HG03060 (cell line): ENCODE data around the gene MRPL48.
A peak's percentile ranks its signal among the peaks of the same experiment; 100 is the strongest.
"Not testable (repeated sequence)": the region's sequence is repeated elsewhere in the genome, so short reads cannot be mapped to it uniquely, and the experiment has no call there.

Experiments
- ATAC-seq: cut with Tn5 transposase; IDR thresholded peaks from one replicate; pipeline ENCODE4 v1.9.1; 2021; ENCODE audit warnings: low read depth, moderate number of reproducible peaks; ENCODE audit not compliant: unreplicated experiment

MRPL48 gene

GRCh38 chr11:73833067-73833466, 45.4 kb downstream of the MRPL48 start:
- no peak for ATAC-seq

GRCh38 chr11:73838443-73839122, 50.9 kb downstream of the MRPL48 start:
- ATAC-seq = no peak

GRCh38 chr11:73839123-73839457, 51.4 kb downstream of the MRPL48 start:
- ATAC-seq = no peak

GRCh38 chr11:73851046-73851764, 63.5 kb downstream of the MRPL48 start:
- no peak for ATAC-seq

- no peak for ATAC-seq
These were observed 64.4 kb downstream of the MRPL48 start for GRCh38 chr11:73852049-73852448.

- ATAC-seq = no peak
These were observed 67.0 kb downstream of the MRPL48 start for GRCh38 chr11:73854680-73855079.

GRCh38 chr11:73856031-73856567, 68.4 kb downstream of the MRPL48 start:
- ATAC-seq = no peak

GRCh38 chr11:73859671-73860070, 72.0 kb downstream of the MRPL48 start:
- ATAC-seq = no peak

GRCh38 chr11:73860202-73860601, 72.5 kb downstream of the MRPL48 start:
- no peak for ATAC-seq

- ATAC-seq = no peak
These were observed 75.3 kb downstream of the MRPL48 start for GRCh38 chr11:73862986-73863385.

- ATAC-seq = no peak
These were observed 78.5 kb downstream of the MRPL48 start for GRCh38 chr11:73866095-73866579.

- ATAC-seq = no peak
These were observed 78.9 kb downstream of the MRPL48 start for GRCh38 chr11:73866586-73866996.

- no peak for ATAC-seq
These were observed 81.8 kb downstream of the MRPL48 start for GRCh38 chr11:73869332-73869949.

- no peak for ATAC-seq
These were observed 82.6 kb downstream of the MRPL48 start for GRCh38 chr11:73870261-73870660.

- no peak for ATAC-seq
These were observed 85.2 kb downstream of the MRPL48 start for GRCh38 chr11:73872749-73873357.

- no peak for ATAC-seq
These were observed 87.7 kb downstream of the MRPL48 start for GRCh38 chr11:73875380-73875779.

GRCh38 chr11:73875840-73876239, 88.2 kb downstream of the MRPL48 start:
- no peak for ATAC-seq

- ATAC-seq = peak; percentile 96
These were observed 89.0 kb downstream of the MRPL48 start, which contains the start of the genes COA4 and PAAF1 for GRCh38 chr11:73876424-73877310. Gene COA4 (minus strand): TSS chr11:73876846. CDS start chr11:73873378, 3,468 bp downstream. Gene PAAF1 (plus strand): TSS chr11:73876999. CDS start chr11:73877022, 23 bp downstream.

GRCh38 chr11:73878771-73879170, 91.1 kb downstream of the MRPL48 start:
- no peak for ATAC-seq

GRCh38 chr11:73880449-73880848, 92.8 kb downstream of the MRPL48 start:
- not testable (repeated sequence) for ATAC-seq
